COLO668 (cell line): Measurements from ENCODE around the gene SPNS2.

Source experiments
- DNase-seq: peaks from one replicate; lab custom pipeline; 2025; ENCODE audit not compliant: unreplicated experiment; lab: John Stamatoyannopoulos, UW

Gene SPNS2

DNA sequence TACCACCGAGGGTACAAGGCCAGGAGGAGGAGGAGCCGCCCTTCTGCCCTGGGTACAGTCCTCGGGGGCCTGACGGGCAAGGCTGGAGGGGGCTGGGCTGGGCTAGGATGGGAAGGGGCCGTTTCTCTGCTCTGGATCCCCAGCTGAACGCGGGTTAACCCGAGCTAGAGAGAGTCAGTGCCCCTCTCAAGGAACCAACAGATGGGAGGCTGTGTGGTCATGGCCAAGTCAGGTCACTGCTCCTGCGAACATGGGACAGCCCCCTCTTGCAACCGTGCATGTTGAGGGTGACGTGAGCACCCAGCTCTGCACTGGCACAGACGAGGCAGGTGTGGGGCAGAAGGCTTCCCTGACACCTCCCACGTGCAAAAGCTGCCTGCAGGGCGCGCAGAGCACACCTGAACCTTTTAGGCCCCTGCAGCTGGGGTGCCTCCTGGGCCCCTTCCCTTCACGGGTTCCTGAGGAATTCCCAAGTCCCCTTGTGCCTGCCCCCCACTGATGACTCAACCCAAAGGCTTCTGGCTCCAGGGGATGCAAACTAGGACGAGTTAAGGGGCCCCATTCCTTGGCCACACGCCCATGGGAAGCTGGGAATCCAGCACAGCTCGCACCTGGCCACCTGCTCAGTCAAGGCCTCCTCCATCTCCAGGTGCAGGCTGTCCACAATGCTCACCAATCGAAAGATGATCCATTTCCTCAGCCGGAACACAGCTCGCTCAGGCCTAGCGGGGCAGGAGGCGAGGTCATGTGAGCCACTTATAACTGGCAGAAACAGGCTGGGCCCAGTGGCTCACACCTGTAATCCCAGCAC, 50.2 kb downstream of the SPNS2 start:
- DNase-seq = peak; percentile 79

DNA sequence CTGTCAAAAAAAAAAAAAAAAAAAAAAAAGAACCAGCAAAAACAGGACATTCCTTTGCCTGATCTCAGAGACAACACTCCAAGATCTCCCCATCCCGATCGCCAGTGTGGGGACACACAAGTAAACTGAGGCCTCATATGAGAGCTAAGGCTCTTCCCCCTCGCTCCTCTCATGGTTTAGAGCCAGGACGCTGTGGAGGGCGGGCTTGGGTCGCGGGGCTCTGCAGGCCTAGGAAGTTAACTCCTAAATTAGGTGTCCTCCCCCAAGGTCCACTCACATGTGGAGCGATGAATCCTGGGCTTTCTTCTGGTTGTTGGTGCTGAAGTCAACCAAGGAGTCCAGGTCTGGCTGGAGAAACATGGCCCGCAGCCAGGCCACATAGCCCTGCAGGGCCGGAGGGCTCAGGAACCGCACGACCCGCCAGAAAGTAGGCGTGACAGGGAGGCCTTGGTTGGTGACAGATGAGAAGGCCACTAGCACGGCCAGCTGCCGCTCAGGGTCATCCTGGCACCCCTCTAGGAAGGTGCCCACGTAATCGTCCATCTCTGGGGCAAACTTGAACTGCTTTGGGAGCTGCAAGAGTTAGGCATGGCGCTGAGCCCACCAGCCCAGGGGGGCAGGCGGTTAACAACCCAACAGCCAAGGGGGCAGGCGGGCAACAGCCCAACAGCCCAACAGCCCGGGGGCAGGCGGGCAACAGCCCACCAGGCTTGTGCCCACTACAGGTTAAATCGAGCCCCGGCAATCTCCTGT, 51.3 kb downstream of the SPNS2 start:
- no peak for DNase-seq

DNA sequence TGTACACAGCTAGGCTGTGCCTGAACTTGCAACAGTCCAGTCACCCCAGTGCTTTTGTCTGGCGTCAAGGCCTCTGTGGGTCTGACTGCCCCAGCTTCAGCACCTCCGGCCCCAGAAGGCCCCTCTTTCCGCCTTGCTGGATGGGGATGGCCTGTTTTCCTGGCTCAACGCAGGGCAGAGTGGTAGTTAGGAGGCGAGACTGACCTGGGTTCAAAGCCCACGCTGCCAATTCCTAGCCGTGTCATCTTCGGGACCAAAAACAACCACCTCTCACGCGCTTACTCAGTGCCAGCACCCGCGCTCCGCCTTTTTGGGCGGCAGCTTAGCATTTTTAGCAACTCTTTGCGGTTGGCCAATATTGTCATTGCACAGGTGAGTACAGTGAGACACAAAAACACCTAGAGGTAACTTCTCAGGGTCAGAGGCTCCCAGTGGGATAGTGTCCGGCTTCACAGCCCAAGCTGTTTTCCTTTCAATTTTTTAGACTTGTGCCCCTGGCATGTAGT, 51.9 kb downstream of the SPNS2 start:
- no peak for DNase-seq

GRCh38 chr17:4551141-4551540, 52.5 kb downstream of the SPNS2 start:
- DNase-seq = peak; percentile 5

GRCh38 chr17:4551796-4552525, 53.3 kb downstream of the SPNS2 start:
- DNase-seq = no peak

DNA sequence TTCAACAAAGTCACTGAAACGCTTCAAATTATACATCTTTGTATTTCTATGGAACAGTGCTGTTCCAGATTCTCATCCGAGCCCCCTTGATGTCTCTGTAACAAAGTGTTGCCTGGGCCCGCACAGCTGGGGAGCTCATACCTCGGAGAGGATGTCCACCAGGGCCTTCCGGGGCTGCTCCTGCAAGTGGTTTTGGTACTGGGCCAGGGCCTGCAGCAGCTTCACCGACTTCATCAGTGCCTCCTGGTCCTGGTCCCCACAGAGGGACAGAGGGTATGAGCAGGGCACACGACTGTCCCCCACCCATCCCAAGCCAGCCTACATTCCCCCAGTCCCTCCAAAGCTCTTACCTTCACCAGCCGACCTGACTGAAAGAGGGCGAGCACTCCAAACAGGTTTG, 55.0 kb downstream of the SPNS2 start:
- DNase-seq = no peak

DNA sequence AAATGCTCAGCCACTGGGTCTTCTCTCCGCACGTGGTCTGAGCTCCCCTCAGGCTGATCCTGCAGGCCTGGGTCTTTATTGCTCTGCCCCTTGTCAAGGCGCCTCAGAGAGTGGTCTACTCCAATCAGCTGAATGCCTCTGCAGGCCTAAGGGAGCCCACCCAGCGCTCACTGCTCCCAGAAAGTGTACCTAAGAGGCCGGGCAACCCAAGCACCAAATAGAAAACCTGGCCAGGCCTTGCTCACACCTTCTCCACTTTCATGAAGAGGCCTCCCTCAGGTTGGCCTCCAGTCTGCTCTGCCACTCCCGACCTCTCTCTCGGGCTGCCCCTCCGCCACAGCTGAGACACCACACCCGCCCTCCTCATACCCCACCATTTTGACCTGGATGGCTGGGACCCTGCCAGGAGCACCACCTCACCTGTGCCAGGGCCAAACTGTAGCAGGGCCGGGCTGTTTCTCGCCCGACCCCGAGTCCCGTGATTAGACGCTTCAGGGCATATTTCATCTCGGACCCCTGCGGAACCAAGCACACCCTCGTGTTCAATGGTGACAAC, 55.8 kb downstream of the SPNS2 start:
- DNase-seq = no peak

- peak; percentile 95 for DNase-seq
These were observed 56.5 kb downstream of the SPNS2 start, which contains the start of gene MYBBP1A for GRCh38 chr17:4554997-4555799. Gene MYBBP1A (minus strand): TSS chr17:4555384. CDS start chr17:4555324, 60 bp downstream.

- no peak for DNase-seq
These were observed 57.4 kb downstream of the SPNS2 start for GRCh38 chr17:4555873-4556759.

DNA sequence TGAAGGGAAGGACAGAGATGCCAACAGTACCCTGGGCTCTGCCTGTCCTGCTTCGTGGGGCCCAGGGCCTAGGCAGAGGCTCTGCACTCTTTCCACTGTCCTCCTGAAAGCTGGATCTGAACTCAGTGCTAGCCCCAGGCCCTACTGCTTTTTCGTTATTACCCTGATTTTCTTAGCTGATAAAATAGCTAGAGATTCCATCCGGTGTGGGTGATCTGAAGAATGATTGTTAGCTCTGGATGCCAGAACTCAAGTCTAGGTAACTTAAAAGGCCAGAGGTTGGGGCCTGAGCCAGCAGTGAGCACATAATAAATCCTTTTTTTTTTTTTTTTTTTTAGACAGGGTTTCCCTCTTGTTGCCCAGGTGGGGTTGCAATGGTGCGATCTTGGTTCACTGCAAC, 58.3 kb downstream of the SPNS2 start:
- no peak for DNase-seq

GRCh38 chr17:4557626-4558346, 59.1 kb downstream of the SPNS2 start:
- no peak for DNase-seq

GRCh38 chr17:4558347-4558971, 59.8 kb downstream of the SPNS2 start:
- DNase-seq = no peak

DNA sequence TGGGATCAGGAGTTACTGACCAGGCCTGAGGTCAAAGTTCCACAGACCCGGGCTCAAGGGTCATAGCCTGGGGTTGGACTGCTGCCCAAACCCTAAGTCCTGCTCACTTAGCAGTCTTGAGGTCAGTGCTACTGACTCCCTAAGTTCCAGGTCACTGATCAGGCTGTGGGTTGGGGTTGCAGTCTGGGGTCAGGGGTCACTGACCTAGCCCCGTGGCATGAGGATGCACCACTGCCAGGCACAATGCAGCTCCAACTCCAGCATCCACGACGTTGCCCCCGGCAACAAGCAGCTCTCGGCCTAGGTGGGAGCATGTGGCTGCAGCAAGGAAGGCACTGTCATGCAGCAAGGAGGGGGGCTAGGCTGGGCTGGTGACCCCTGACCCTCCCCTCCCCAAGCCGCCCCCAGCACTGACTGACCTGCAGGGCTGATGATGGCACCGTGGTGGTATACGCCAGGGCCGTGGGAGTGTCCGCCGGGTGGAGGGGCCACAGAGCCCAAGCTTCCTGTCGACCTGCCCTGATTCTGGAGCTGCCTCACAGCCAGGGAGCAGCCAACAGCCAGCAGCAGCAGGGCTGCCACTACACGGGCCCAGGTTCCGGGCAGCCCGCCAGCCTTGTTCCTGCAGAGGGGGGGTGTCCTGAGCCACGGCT, 60.6 kb downstream of the SPNS2 start:
- peak; percentile 8 for DNase-seq

DNA sequence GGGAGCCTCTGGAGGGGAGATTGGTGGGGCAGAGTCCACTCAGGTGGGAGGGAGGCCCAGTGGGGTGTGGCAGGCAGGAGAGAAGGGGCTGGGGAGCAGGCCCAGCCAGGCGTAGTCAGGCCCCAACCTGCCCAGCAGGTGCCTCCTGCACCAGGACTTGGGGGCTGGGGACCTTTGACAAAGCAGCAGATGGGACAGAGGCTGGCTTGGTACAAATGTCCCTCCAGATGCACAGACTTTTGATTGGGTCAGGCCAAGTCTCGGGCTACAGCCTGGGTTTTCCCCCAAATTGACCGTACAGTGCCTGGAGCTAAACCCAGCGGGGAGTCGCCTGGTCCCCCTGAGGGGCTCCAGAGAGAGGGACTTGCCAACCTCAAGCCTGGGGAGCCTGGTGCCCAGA, 61.3 kb downstream of the SPNS2 start:
- peak; percentile 46 for DNase-seq

DNA sequence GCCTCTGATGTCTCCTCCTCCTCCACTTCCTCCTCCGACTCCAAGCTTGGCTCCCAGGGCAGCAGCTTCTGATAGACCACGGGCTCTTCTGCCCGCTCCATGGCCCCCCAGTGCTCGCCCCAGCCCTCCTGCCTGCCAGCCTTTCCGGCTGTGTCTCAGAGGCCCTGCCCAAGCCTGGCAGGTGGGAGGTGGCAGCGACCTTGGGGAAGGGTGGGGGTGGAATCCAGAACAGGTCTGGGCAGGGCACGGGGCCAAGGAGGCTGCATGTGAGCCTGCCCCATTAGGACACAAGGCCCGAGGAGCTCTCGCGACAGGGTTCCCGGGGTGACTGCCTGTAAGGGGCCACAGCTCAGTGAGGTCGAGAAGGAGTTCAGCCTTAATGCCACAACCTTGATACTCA, 61.7 kb downstream of the SPNS2 start, which contains the start of gene GGT6:
TSS of gene GGT6 (minus strand) at position 157 of the 400 bp plus-strand sequence. CDS start at position 101, 56 bp downstream.
- peak; percentile 36 for DNase-seq

DNA sequence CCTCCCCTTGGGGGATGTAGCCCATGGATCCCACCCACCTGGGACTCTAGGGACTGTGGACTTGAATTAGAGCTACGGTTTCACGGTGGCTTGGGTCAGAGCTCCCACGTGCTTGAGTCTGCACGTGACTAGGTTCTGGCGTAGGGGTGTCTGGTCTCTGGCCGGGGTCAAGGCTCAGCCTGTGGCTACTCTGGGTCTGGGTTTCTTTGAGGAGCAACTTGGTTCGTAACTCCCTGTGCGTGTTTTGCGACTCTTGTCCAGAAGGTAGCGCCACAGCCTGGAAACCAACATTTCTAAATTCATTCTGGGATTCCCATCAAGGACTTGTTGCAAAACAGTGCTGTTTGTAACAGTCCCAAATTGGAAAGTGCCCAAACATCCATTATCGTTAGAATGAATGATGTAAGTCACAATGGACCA, 62.2 kb downstream of the SPNS2 start:
- no peak for DNase-seq
